Fibroblast of skin of left quadriceps (primary cell): ENCODE measurements around the gene APOE.
"Not testable (repeated sequence)": the region's sequence is repeated elsewhere in the genome, so short reads cannot be mapped to it uniquely, and the experiment has no call there.

ENCODE experiments used
- DNase-seq, 2 experiments: peaks; one replicate each; pipeline ENCODE4 v3.0.0-alpha.2; 2013; ENCODE audit warnings: low read depth in 2 of 2

APOE gene

DNA sequence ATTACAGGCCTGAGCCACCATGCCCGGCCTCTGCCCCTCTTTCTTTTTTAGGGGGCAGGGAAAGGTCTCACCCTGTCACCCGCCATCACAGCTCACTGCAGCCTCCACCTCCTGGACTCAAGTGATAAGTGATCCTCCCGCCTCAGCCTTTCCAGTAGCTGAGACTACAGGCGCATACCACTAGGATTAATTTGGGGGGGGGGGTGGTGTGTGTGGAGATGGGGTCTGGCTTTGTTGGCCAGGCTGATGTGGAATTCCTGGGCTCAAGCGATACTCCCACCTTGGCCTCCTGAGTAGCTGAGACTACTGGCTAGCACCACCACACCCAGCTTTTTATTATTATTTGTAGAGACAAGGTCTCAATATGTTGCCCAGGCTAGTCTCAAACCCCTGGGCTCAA, 4.2 kb downstream of the APOE start:
- no peak for DNase-seq

DNA sequence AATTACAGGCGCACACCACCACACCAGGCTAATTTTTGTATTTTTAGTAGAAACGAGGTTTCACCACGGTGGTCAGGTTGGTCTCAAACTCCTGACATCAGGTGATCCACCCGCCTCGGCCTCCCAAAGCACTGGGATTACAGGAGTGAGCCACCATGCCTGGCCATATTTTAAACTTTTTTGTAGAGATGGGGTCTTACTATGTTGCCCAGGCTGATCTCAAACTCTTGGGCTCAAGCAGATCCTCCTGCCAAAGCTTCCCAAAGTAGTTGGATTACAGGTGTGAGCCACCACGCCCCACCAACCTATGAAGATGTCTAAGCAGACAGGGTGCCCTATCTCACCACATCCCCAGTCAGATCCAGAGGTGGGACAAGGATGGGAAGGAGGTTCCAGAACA, 6.3 kb downstream of the APOE start:
- not testable (repeated sequence) for DNase-seq

DNA sequence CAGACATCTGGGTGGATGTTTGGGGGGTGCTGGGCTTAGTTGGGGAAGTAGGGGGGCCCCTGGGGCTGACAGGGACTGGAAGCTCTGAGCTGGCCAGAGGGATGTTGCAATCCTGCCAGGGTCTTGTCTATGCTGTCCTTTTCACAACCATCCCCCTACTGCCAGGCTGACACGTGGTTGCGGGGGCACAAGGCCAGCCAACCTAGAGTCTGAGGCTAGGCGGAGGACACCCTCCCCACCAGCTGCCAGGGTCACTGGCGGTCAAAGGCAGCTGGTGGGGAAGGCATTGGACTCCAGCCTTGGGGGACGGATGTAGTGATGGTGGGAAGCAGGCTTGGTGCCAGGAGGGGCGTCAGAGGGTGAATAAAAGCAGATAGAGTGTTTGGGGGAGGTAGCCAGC, 7.3 kb downstream of the APOE start:
- DNase-seq = no peak

DNA sequence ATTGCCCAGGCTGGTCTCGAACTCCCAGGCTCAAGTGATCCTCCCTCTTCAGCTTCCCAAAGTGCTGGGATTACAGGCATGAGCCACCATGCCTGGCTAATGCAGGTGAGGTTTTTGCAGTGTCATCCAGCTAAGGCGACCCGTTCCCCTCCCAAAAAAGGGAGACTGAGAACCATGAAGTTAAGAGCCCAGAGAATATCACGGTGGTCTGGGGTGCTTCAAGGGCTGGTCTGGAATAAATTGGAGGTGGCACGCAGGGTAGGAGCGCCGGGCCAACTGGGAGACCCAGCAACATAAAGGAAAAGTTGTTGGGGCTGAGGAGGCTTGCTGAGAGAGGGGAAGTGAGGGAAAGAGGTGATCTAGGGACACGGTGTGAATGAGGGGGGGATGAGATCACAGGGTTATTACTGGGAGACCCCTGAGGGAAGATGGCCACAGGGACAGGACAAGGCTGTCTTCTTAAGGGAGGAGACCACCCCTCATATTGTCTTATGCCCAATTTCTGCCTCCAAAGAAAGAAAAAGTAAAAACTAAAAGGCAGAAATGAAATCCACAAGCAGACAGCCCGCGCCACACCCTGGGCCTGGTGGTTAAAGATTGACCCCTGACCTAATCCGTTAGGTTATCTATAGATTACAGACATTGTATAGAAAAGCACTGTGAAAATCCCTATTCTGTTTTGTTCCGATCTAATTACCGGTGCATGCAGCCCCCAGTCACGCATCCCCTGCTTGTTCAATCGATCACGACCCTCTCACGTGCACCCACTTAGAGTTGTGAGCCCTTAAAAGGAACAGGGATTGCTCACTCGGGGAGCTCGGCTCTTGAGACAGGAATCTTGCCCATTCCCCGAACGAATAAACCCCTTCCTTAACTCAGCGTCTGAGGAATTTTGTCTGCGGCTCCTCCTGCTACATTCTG, 8.2 kb downstream of the APOE start:
- not testable (repeated sequence) for DNase-seq

DNA sequence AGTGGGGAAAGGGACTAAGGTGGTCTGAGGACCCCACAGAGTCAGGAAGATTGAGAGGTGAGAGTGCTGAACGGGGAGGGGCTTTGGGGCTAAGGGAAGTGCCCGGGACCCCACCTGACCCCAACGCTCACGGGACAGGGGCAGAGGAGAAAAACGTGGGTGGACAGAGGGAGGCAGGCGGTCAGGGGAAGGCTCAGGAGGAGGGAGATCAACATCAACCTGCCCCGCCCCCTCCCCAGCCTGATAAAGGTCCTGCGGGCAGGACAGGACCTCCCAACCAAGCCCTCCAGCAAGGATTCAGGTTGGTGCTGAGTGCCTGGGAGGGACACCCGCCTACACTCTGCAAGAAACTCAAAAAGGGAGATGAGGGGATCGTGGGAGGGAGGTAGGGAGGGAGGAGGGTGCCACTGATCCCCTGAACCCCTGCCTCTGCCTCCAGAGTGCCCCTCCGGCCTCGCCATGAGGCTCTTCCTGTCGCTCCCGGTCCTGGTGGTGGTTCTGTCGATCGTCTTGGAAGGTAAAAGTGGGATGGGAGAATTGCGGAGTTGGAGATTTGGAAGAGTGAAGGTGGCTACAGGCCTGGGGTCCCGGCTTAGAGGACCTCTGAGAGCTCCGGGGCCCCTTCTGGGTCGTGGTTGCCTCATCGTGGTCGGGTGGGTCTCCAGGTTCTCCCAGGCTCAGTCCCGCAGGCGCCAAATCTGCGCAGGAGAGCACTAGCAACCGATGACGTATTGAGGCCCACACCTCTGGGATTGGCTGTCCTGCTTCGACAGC, 9.0 kb downstream of the APOE start, which contains the start of gene APOC1:
Gene APOC1 (plus strand): TSS at position 176 of the 774 bp plus-strand sequence. CDS start 284 bp downstream, at position 460.
- DNase-seq = peak; percentile 65

DNA sequence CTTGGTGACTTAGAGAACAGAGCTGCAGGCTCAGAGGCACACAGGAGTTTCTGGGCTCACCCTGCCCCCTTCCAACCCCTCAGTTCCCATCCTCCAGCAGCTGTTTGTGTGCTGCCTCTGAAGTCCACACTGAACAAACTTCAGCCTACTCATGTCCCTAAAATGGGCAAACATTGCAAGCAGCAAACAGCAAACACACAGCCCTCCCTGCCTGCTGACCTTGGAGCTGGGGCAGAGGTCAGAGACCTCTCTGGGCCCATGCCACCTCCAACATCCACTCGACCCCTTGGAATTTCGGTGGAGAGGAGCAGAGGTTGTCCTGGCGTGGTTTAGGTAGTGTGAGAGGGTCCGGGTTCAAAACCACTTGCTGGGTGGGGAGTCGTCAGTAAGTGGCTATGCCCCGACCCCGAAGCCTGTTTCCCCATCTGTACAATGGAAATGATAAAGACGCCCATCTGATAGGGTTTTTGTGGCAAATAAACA, 18.7 kb downstream of the APOE start:
- DNase-seq = no peak

DNA sequence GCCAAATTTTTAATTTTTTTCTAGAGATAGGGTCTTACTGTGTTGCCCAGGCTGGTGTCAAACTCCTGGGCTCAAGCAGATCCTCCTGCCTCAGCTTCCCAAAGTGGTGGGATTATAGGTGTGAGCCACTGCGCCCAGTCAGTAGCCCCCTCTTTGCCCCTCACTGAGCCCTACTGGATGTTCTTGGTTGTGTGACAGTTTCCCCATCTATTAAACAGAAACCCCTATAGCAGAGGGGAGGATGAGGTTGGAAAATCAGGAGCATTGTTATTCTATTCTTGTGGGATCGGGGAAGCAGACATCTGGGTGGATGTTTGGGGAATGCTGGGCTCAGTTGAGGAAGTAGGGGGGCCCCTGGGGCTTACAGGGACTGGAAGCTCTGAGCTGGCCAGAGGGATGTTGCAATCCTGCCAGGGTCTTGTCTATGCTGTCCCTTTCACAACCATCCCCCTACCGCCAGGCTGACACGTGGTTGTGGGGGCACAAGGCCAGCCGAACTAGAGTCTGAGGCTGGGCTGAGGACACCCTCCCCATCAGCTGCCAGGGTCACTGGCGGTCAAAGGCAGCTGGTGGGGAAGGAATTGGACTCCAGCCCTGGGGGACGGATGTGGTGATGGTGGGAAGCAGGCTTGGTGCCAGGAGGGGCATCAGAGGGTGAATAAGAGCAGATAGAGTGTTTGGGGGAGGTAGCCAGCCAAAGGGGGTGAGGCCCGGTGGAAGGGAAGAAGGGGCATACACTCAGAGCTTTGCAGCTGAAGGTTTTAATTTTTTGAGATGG, 19.7 kb downstream of the APOE start:
- peak in 1 of 2 experiments; percentile 22 for DNase-seq

DNA sequence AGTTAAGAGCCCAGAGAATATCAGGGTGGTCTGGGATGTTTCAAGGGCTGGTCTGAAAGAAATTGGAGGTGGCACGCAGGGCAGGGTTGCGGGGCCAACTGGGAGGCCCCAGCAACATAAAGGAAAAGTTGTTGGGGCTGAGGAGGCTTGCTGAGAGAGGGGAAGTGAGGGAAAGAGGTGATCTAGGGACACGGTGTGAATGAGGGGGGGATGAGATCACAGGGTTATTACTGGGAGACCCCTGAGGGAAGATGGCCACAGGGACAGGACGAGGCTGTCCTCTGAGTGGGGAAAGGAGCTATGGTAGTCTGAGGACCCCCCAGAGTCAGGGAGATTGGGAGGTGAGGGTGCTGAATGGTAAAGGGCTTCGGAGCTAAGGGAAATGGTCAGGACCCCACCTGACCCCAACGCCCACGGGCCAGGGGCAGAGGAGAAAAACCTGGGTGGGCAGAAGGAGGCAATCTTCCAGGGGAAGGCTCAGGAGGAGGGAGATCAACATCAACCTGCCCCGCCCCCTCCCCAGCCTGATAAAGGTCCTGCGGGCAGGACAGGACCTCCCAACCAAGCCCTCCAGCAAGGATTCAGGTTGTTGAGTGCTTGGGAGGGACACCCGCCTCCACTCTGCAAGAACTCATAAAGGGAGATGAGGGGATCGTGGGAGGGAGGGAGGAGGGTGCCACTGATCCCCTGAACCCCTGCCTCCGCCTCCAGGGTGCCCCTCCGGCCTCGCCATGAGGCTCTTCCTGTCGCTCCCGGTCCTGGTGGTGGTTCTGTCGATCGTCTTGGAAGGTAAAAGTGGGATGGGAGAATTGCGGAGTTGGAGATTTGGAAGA, 20.9 kb downstream of the APOE start:
- DNase-seq = not testable (repeated sequence)

DNA sequence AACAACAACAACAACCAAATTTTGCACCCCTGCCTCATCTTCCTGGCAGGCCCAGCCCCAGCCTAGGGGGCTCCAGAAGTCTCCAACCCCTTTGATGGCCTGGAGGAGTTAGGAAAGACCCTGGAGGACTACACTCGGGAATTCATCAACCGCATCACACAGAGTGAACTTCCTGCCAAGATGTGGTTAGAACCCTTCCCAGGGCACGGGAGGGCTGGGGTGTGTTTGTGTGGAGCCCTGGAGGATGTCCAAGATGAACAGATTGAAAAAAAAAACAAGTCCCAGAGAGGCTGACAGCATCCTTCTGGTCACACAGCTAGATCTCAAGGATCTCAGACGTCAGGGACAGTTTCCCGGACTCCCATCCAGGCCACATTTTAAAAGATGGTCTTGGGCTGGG, 22.1 kb downstream of the APOE start:
- DNase-seq = peak; percentile 24 to 34

DNA sequence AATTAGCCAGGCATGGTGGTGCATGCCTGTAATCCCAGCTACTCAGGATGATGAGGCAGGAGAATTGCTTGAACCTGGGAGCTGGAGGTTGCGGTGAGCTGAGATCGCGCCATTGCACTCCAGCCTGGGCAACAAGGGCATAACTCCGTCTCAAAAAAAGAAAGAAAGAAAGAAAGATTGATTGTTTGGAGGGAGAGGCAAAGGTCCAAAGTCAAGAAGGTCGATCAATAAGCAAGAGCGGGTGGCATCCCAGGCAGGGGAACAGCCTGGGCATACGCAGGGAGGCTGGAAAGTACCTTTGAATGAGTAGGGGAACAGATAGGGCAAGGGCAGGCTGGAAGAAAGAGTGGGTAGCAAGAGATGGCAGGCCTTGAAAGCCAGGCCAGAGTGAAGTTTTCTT, 24.5 kb downstream of the APOE start:
- no peak for DNase-seq

DNA sequence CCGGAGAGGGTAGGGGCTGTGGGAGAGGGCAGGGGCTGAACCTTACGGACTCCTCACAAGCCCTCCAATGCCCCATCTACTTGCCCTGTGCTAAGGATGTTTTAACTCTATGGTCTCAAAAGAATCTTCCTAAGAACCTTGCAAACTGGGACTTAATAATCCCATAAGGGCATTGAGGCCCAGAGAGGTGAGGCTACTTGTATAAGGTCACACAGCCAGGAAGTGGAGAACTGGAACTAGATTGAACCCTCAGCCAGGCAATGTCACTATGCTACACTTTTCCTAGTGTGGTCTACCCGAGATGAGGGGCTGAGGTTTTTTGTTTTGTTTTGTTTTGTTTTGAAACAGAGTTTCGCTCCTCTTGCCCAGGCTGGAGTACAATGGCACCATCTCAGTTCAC, 25.9 kb downstream of the APOE start:
- DNase-seq = no peak

DNA sequence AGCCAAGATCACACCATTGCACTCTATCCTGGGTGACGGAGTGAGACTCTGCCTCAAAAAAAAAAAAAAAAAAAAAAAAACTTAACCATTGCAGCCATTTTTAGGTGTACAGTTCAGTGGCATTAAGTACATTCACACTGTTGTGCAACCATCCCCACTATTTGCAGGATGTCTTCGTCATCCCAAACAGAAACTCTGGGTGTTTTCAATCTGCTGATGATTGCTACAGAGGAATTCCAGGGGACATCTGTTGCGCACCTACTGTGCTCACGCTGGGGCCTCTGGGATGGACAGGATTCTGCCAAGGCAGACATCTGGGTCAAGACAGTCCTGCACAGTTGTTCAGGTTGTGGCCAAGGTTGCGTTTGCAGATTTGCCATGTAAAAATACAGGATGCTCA, 34.1 kb downstream of the APOE start:
- no peak for DNase-seq

DNA sequence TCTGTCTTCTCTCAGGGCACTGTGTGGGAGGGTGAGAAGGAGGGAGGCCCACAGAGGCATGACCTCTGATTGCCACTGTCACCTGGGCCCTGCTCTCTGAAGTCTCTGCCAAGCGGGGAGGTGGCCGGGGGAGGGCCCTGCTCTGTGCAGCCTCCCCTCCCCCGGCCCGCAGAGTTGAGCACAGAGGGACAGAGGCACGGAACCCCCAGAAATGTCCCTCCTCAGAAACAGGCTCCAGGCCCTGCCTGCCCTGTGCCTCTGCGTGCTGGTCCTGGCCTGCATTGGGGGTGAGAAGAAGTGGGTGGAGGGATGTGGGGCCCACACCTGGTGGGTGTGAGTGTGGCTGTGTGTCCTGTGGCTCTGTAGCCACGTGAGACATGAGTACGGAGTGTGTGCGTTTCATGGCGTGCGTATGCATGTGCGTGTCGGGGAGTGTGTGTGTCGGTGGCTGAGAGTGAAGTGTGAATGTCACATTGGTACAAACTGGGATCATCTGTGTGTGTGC, 36.5 kb downstream of the APOE start, which contains the start of gene APOC4:
Gene APOC4 (plus strand): TSS at position 171 of the 505 bp plus-strand sequence. CDS start 41 bp downstream, at position 212.
- DNase-seq = no peak

DNA sequence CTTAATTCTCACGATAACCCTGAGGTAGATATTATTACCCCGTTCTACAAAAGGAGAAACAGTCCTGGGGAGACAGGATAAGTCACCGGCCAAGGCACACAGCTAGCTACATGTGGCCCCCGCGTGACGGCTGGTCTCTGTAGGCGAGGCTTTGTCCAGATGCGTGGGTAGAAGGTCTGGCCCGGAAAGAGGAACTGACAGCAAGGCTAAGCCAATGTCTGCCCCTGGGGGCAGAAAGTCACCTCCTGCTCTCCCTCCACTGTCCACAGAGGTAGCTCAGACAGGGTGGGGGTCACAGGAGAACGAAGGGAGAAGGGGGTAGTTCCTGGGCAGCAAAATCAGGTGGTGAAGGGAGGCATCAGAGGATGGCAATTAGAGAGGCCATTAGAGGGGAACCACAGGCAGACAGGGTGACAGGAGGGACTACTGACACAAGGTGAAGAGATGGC, 38.2 kb downstream of the APOE start:
- no peak for DNase-seq

DNA sequence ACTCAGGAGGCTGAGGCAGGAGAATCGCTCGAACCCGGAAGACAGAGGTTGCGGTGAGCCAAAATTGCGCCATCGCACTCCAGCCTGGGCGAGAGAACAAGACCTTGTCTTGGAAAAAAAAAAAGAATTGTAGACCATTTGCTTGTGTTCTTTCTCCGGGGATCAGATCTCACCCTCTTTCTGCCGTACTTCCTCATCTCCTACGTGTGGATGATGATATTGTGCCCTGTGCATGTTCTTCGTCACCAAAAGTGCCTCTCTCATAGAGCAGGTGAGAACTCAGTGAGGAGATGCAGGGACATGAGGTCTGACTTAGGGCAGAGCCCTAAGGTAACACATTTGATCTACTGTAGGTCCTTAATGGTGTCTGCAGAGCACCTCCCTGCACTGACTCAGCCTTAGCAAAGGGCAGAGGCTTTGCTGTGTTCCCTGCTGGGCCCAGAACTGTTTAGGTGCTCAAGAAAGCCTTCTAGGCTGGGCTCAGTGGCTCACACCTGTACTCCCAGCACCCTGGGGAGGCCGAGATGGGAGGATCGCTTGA, 41.5 kb downstream of the APOE start:
- no peak for DNase-seq

DNA sequence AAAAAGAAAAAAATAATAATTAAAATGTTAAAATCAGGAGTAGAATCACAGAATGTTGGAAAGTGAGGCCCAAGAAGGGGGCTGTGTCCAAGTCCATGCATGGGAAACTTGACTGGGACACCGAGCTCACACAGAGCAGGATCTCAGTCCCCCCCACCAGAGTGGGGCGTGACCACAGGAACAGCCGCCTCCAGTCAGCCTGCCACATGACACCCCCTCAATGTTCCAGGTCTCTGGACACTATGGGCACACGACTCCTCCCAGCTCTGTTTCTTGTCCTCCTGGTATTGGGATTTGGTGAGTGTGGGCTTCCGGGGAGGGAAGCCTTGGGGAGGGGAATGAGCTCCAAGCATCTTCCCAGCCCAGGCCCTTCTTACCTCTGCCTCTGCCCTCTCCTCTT, 42.6 kb downstream of the APOE start:
- no peak for DNase-seq

DNA sequence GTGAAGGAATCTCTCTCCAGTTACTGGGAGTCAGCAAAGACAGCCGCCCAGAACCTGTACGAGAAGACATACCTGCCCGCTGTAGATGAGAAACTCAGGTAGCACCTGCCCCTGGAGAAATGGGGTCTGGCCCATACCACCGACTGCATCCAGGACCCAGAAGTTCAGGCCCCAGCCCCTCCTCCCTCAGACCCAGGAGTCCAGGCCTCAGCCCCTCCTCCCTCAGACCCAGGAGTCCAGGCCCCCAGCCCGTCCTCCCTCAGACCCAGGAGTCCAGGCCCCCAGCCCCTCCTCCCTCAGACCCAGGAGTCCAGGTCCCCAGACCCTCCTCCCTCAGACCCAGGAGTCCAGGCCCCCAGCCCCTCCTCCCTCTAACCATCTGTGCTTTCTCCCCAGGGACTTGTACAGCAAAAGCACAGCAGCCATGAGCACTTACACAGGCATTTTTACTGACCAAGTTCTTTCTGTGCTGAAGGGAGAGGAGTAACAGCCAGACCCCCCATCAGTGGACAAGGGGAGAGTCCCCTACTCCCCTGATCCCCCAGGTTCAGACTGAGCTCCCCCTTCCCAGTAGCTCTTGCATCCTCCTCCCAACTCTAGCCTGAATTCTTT, 43.3 kb downstream of the APOE start:
- no peak for DNase-seq

DNA sequence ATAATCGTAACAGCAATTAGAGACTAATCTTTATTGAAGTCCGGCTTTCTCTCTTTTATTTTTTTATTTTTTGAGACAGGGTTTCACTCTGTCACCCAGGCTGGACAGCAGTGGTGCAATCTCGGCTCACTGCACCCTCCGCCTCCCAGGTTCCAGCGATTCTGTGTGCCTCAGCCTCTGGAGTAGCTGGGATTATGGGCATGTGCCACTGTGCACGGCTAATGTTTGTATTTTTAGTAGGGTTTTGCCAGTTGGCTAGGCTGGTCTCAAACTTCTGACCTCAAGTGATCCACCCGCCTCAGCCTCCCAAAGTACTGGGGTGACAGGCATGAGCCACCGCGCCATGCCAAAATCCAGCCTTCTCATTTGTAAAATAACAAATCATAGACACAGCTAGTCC, 44.0 kb downstream of the APOE start:
- no peak for DNase-seq
